Neural progenitor cell (in vitro differentiated cells): ENCODE data around the gene NDOR1.

Experiments used
- CTCF ChIP-seq: fragments of 200-600 bp; sonication (generic); IDR thresholded peaks from 2 replicates; pipeline ENCODE4 v1.5.1; 2017; ENCODE audit warnings: antibody characterized with exemption, mild to moderate bottlenecking
- EZH2 ChIP-seq: fragments of 200-600 bp; sonication (generic); IDR thresholded peaks from 2 replicates; pipeline ENCODE4 v1.6.1; 2017; ENCODE audit warnings: antibody characterized with exemption, mild to moderate bottlenecking, moderate library complexity

GRCh38 chr9:137236238-137236935 is 30.9 kb downstream of the NDOR1 start:
- TF ChIP-seq CTCF (peak; percentile 100), EZH2 (no peak)
